SIG-M5 treated with dmso at 0.1 percent for 504 hours (cell line): ENCODE data around the gene TEX38.
"Not testable (repeated sequence)": the region's sequence is repeated elsewhere in the genome, so short reads cannot be mapped to it uniquely, and the experiment has no call there.

ENCODE experiments used
- DNase-seq: peaks from one replicate; lab custom pipeline; 2025; ENCODE audit not compliant: unreplicated experiment; lab: John Stamatoyannopoulos, UW

Gene TEX38

DNA sequence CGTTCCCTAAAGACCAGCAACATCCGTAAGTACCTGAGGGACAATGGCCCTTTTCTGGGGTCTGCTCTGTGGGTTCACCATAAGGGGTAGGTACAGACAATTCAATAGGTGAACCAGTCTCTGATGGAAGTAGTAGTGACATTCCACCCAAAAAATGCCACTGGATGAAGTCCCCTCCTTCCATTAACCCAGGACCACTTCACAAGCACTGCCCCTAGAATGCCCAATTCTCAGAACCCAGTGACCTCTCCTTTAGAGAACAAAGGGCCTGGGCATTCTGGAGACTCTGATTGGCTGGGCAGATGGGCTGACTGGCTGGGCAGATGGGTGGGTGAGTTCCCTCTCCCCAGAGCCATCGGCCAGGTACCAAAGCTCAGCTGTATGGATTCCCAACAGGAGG, at the start of gene TEX38:
Gene TEX38 (plus strand): TSS at position 301 of the 400 bp plus-strand sequence. CDS start 81 bp downstream, at position 382.
- DNase-seq, result no peak

GRCh38 chr1:46621930-46622329, 49.7 kb upstream of the TEX38 start:
- no peak for DNase-seq

- no peak for DNase-seq
Observed at GRCh38 chr1:46622344-46622743, 49.3 kb upstream of the TEX38 start.

DNA sequence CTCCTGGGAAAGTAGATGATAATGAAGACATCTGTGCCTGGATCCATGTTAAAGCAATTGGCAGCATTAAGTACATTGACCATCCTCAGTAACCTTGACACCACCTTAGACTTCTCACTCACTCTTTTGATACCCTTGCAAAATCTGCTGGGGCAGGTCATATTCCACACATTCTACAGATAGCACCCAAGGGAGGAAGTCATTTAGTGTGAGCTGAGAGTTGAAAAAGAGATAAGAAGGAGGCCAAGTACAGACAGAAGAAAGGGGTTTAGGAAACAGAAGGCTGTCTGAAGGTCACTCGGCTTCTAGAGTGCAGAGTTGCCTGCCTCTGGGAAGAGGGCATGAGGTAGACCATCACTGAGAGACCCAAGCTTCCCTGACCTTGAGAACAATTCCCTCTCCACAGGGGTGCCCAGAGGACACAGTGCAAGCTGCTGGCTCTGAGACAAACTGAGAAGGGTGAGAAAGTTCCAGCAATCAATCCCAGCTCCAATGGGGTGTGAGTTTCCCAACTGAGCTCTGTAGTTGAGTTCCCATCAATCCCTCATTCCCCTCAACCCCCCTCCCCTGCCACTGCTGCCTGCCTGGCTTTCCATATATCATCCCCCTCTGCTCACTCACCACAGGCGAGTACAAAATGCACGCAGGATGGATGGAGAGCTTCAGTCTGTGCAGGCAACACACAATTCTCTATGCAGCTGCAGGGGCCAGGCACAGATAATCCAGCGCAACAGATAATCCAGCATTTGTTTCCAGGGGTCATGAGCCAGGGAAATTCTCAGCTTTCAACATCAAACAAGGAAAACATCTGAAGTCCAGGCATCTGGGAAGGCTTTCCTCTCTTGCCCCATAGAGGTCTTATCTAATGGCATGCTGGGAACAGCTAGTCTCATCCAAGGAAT, 47.7 kb upstream of the TEX38 start:
- DNase-seq, result no peak

GRCh38 chr1:46630719-46631118, 40.9 kb upstream of the TEX38 start:
- DNase-seq, result no peak

DNA sequence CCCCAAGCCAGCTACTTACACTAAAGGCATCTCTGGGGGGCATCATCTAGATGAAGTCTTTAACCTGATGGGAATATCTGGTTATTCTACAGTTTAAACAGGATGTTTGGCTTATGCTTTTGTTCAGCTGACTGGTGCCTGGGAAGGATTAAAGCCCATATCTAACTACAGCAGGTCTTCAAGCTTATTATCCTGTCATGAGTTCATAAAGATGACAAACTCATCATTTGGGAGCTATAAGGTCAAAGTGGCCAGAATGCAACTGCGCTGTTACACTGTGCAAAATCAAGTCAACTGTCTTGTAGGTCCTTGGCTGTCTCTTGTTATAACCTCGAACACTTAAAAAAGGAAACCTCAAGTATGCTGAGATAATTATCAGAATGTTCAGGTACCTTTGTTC, 36.4 kb upstream of the TEX38 start:
- no peak for DNase-seq

DNA sequence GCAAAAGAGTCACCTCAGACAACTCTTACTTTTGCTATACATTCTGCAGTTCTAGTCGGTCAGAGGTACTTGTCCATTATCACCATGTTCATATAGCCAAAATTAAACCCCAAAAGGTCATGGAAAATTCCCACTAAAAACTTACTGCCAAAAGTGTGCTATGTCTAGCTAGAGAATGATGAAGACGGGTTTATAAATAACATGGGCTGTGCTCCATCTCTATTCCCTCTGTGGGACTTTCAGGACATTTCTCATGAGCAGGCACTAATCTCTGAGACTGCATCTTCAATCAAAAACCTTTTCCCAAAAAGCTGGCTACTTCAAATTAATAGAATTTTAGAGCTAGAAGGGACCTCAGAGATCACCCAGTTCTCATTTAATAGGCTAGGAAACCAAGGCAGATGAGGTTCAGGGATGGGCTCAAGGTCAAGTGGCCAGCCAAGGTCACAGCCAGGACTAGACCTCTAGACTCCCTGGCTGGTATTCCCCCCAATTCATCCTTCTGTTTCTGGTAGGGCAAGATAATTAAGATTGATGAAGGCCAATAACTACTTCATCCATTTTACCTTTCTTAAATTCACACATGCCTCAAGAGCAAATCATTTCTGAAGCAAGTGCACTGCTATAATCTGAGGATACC, 34.1 kb upstream of the TEX38 start:
- DNase-seq, result no peak

DNA sequence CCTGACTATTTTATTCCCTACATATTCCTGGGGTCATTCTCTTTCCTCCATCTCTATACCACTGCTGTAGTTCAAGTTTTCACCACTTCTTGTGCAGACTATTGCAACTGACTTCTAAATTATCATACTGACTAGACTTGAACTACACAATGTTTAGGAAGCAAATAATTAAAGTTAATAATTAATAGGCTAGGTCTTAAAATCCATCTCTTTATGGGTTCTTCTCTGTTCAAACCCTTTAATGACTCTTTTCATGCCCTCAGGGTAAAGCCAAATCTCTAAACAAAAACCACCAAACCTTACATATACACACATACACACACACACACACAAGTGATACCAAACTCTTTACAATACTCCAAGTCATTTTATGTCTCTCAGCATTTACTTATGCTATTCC, 32.7 kb upstream of the TEX38 start:
- DNase-seq, result no peak

DNA sequence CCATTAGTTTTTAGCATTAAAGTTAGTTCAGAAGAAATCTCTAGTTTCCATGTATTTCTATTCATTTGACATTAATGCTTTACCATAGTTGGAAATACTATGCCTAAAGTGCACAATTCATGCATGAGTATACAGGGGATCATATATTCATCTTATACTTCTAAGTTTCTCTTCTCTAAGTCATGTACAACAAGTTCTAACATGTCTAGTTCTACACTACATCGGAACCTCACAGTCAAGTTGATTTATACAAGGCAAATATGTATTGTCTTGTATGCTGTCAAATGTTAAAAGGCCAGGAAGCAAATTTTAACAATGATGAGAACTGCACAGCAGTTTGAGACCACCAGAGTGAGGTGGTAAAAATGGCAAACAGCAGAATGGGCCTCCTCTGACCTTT, 32.1 kb upstream of the TEX38 start:
- no peak for DNase-seq

DNA sequence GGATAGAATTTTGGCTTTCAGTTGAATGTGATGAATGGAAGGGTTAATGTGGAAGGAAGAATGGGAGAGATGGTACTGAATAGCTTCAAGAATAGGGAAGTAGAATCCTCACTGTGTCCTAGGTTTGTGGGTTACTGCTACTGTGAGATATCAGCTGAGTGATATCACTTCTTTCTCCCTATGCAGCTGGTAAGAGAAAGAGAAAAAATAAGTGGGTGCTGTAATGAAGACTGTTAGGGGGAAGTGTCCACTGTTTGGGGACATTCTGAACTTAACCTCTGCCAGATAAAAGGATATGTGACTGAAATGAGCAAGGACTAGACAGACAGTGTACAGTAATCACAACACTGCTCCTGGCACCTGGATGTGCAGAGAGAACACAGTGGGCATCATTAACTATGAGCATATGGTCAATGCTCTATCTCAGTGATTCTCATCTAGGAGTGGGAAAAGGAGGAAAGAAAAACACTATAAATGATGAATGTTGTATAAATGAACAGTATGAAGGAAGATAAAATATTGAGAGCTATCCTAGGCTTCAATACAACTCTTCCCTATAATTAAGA, 29.5 kb upstream of the TEX38 start:
- no peak for DNase-seq

DNA sequence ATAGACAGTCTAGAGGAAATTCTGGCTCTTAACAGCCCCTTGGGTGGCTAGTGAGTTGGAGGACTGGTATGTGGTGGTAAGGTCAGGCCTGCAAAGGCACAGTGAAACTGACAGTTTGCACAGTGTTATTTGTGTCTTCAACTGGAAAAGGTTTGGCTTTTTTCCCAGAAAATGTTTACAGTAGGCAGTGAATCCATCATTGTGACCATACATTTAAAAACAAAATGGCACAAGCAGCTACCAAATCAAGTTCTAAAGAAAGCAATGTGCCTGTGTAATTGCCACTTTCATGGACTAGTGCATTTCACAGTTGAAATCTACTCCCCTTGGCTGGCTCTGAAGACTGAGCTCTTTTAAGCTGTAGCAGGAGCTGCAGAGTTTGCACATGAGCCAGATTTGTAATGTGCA, 28.3 kb upstream of the TEX38 start:
- no peak for DNase-seq

DNA sequence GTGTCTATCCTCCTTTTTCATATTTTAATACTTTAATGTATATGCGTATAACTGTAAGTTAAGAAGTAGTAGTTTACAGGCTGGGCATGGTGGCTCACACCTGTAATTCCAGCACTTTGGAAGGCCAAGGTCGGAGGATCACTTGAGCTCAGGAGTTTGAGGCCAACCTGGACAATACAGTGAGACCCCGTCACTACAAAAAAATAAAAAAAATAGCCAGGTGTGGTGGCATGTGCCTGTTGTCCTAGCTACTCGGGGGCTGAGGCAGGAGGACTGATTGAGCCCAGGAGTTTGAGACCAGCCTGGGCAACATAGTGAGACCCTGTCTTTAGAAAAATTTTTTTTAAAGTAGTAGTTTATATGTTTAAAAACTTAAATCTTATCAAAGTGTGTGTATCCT, 25.8 kb upstream of the TEX38 start:
- no peak for DNase-seq

- DNase-seq, result no peak
Observed at GRCh38 chr1:46646331-46646730, 25.3 kb upstream of the TEX38 start.

DNA sequence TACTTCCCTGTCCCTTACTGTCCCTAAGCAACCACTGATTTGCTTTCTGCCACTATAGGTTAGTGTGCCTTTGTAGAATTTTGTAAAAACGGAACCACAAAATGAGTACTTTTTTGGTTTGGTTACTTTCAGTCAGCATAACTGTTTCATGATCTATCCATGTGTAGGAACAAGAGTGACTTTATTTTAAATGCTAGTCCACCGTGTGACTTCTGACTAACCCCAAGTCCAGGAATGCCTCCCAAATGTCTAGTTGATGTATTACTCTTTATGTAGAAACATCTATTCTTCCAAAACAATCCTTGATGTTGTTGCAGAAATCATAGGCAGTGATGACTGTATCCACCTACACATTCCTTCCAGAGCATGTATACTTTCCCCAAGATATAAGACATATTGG, 24.8 kb upstream of the TEX38 start:
- DNase-seq, result no peak

DNA sequence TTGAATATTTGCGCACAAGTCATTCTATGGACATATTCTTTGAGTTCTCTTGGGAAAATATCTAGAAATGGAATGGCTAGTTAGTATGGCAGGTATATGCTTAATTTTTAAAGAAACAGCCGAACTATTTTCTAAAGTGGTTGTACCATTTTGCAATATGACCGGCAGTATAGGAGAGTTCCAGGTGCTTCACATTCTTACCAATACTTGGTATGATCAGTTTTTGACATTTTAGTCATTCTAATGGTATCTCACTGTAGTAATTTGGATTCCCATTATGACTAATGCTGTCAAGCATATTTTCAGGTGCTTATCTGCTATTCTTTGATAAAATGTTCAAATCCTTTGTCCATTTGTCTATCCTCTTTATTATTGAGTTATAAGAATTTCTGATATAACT, 24.0 kb upstream of the TEX38 start:
- no peak for DNase-seq

GRCh38 chr1:46649764-46650163, 21.9 kb upstream of the TEX38 start:
- DNase-seq, result no peak

DNA sequence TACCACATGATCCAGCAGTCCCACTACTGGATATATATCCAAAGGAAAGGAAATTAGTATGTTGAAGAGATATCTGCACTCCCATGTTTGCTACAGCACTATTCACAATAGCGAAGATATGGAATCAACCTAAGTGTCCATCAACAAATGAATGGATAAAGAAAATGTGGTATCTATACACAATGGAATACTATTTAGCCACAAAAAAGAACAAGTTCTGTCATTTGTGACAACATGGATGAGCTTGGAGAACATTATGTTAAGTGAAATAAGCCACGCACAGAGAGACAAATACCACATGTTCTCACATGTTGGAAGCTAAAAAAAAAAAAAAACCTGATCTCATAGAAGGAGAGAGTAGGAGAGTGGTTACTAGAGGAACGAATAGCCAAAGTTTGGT, 21.2 kb upstream of the TEX38 start:
- no peak for DNase-seq

- DNase-seq, result not testable (repeated sequence)
Observed at GRCh38 chr1:46651152-46651551, 20.5 kb upstream of the TEX38 start.

DNA sequence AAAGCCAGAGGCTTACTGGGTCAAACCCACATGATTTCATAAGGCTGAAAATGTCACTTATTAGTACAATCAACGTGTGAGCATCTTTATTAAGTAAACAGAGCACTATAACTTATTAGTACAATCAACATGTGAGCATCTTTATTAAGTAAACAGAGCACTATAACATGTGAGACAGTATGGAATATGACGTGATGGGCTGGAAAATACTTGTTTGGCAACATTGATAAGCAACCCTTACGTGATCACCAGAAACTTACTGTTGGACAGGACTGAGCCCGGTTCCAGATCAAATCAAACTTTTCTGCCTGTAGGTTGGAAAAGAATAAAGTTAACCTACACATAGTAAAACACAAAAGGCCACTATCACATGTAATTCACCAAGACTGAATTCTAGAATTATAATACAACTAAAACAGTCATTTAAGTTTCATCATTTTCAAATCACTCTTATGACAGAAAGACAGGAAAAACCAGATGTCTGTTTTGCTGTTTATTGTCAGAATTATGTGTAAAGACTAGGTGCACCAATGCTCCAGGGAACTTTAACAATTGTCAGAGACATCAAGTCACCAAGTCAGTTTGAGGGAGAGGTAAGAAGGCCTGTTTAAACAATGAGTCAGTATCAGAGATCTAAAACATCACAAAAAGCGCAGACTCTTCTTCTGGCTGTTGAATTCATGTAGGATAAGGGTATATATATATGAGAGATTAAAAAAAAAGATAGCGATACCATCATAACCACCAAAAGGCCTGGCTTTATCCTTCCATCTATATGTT, 19.1 kb upstream of the TEX38 start:
- no peak for DNase-seq

- DNase-seq, result no peak
Observed at GRCh38 chr1:46653405-46653958, 18.2 kb upstream of the TEX38 start.

DNA sequence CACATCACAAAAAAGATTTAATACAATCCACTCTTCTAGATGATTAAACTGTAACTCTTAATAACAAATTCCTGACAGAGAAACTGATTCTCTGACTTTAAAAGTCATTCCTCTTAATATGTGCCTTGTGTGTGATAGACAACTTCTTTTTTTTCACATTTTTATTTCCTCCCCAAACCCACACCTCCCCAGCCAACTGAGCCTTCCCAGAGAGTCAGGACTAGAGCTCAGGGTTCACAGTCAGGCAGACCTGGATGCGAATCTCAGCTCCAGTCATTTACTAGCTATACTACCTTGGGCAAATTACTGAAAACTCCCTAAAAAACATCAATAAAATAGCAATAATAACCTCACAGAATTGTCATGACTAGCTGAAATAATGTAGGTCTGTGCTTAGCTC, 17.6 kb upstream of the TEX38 start:
- DNase-seq, result no peak
